HG03521 (cell line): ENCODE data around the gene CDC42SE1.
A peak's percentile ranks its signal among the peaks of the same experiment; 100 is the strongest.

Experiments
- ATAC-seq: cut with Tn5 transposase; IDR thresholded peaks from one replicate; pipeline ENCODE4 v1.9.1; 2021; ENCODE audit warnings: mild to moderate bottlenecking, moderate library complexity; ENCODE audit not compliant: unreplicated experiment

The CDC42SE1 gene

DNA sequence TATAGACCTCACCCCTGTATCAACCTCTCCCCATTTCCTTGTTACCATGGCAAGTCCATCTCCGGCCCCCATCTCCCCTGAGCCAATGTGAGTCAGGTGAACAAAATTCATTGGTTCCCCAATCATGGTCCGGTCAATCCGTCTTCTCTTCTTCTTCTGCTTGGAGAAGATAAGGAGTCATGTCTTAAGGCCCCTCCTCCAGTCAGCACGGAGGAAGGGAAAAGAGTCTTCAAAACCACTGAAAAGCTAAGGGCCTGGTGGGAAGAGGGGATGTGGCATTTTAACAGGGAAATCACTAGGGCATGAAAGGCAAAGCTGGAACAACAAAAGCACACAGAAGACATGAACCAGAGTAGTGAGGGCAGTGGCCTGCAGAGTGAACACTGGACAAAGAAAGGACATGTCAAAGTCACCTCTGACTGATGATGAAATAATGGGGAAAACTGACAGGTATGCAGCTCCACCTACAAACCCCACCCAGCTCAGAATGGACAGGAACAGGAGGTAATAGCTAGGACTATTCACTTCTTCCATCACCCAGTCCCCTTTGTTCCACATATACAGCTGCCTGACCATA lies 4.4 kb downstream of the CDC42SE1 start:
- no peak for ATAC-seq

DNA sequence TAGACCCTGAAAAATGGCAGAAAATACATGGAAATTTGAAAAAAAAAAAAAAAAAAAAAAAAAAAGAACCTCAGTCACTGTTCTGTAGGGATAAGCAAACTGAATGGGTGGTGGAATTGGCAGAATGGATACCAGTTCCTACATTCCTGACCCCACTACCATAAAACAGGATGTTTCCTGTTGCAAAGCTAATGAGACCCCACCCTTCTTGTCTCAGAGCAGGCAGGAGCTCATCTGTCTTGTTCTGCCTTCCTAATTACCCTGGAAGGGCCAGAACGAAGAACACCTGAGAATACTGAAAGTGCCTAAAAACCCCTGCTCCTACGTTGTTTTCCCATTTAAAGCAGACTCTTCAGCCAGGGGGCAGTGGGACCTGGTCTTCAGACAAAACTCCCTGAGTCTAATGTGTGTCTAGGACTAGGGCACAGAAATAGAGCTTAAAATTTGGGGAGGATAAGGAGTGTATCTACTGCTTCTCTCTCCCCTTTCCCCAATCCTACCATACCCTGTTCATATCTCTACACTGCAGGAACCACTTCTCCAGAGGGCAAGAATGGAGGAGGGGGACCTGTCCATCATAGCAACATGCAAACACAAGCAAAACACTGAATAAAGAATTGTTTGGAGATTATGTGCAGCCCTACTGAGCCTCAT lies 7.9 kb downstream of the CDC42SE1 start:
- ATAC-seq, result no peak

DNA sequence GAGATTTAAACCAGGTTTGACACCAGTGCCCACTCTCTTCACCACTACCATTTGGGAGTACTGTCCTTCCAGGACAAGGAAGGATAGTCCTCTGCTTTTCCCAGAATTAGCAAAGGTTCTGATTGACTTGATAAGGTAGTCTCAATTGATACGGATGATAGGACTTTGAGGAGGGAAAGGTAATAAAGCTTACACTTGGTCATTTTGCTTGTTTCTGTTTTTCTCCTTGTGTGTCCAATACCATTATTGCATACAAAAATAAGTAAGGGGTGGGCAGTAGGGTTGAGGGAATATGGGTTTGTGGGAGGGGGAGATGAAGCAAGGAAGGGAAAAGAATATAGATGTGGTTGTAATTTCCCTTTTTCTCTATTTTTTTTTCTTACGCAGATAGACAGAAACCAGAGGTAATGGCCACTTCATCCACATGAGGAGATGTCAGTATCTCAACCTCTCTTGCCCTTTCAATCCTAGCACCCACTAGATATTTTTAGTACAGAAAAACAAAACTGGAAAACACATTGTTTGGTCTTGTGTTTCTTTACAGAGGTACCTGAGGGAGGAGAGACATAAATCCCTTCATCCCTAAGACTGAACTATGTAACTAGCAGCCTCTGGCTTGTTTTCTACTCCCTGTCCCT lies 9.3 kb downstream of the CDC42SE1 start:
- ATAC-seq, result no peak

DNA sequence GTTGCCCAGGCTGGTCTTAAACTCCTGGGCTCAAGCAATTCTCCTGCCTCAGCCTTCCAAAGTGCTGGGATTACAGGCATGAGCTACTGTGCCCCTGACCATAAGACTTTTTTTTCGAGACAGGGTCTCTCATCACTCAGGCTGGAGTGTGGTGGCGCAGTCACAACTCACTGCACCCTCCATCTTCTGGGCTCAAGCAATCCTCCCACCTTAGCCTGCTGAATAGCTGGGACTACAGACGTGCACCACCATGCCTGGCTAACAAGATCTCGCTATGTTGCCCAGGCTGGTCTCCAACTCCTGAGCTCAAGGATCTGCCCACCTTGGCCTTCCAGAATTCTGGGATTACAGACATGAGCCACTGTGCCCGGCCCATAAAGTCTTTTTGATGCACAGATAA lies 10.0 kb downstream of the CDC42SE1 start:
- ATAC-seq, result no peak

DNA sequence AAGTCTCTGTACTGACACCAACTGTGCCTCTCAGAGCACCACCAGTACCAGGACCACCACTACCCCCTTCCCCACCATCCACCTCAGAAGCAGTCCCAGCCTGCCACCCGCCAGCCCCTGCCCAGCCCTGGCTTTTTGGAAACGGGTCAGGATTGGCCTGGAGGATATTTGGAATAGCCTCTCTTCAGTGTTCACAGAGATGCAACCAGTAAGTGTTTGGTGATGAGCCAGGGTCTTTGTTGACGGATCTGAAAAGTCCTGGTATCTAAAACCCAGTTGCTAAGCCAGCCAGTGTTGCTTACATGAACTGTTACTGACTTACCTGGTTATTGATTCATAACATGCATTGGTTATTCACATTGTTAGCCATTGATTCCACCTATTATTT lies 10.8 kb downstream of the CDC42SE1 start:
- no peak for ATAC-seq

DNA sequence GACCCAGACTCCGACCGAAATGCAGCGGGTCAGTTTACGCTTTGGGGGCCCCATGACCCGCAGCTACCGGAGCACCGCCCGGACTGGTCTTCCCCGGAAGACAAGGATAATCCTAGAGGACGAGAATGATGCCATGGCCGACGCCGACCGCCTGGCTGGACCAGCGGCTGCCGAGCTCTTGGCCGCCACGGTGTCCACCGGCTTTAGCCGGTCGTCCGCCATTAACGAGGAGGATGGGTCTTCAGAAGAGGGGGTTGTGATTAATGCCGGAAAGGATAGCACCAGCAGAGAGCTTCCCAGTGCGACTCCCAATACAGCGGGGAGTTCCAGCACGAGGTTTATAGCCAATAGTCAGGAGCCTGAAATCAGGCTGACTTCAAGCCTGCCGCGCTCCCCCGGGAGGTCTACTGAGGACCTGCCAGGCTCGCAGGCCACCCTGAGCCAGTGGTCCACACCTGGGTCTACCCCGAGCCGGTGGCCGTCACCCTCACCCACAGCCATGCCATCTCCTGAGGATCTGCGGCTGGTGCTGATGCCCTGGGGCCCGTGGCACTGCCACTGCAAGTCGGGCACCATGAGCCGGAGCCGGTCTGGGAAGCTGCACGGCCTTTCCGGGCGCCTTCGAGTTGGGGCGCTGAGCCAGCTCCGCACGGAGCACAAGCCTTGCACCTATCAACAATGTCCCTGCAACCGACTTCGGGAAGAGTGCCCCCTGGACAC lies 11.3 kb downstream of the CDC42SE1 start:
- peak; percentile 43 for ATAC-seq

DNA sequence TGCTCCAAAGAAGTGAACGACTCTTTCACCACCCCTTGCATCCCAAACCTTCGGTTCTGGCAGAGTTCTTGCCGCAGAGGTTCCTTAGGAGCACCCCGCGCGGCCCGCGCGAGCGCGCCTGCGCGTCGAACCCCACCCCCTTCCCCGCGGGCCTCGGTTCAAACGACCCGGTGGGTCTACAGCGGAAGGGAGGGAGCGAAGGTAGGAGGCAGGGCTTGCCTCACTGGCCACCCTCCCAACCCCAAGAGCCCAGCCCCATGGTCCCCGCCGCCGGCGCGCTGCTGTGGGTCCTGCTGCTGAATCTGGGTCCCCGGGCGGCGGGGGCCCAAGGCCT lies 11.9 kb downstream of the CDC42SE1 start, which contains the start of gene C1orf56:
Gene C1orf56 (plus strand): TSS at position 161 of the 334 bp plus-strand sequence. CDS start 97 bp downstream, at position 258.
- no peak for ATAC-seq

DNA sequence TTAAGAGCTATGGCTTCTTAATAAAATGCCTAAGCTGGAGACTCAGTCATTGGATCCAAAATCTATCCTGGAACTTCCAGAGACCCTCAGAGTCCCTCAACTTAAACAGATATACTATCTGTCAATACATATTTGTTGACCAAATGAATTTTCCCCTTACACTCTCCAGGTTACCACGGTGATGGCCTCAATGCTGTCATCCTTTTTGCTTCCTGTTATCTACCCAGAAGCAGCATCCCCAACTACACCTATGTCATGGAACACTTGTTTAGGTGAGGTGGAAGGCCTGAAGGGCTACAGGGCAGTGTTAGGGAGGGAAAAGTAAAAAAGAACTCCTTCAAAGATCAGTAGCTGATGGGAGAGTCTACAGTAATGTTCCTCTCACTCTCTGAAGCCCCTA lies 16.3 kb downstream of the CDC42SE1 start:
- no peak for ATAC-seq

DNA sequence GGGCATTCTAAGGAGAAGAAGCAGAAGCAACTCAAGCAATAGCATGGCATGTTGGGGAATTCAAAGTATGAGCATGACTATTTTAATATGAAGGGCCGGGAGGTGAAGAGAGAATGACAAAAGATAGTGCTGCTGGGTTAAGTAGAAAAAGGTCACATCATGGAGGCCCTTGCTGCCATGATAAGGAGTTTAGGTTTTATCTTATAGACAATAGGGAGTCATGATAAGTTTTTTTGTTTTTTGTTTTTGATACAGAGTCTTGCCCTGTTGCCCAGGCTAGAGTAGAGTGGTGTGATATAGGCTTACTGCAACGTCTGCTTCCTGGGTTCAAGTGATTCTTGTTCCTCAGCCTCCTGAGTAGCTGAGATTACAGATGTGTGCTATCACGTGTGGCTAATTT lies 19.9 kb downstream of the CDC42SE1 start:
- ATAC-seq, result no peak

DNA sequence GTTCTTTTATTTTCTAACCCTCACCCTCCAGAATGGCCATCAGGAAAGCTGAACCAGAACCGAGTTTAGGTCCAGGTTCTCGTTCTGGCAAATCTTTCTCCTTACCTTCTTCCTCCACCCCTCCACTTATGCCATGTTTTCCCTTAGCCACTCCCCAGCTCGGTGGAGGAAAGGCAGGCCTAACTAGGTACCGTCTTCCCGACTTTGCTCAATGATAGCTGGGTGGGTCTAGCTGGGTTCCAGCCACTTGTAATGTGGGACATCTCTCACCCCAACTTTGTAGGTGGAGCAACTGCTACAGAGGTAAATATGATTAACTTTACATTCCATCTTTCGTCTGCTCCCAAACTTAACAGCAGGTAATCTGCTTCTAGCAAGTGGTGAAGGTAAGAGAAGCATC lies 22.4 kb downstream of the CDC42SE1 start:
- ATAC-seq, result no peak

DNA sequence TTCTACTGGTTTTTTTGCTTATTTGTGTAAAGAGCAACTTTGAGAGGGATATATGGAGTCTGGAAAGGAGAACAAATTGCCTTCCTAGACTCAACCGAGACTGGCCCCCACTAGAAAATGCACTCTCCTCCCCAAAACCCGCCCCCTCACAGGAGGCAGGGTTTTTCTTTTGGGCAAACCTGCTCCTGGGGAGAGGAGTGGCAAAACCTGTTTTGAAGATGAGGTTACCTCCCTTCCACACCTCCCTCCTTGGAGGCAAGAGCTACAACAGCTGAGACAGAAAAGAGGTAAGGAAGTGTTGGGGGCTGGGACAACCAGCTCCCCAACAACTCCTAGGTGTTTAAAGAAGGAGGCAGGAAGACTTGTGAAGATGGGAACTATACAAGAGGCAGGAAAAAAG lies 23.1 kb downstream of the CDC42SE1 start, which contains the start of gene BNIPL:
Gene BNIPL (plus strand): TSS at position 231 of the 400 bp plus-strand sequence. CDS start 140 bp downstream, at position 371.
- no peak for ATAC-seq

DNA sequence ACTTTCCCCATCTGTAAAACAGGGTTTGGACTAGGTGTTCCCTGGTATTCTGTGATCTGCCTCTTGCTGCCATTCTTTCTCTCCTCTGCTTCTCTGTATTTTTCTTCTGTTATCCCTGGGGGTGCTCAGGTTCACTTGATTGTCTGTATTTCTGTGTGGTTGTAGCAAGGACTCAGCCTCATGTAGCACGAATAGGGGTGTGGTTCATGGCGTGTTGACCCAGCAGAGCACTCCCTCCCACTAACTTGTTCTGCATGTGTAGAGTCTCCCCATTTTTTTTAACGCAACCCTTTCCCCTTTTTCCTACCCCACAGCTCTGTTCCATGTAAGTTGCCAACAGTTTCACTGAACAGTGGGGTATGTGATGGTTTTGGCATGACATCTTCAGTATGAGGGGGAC lies 24.3 kb downstream of the CDC42SE1 start:
- ATAC-seq, result no peak

DNA sequence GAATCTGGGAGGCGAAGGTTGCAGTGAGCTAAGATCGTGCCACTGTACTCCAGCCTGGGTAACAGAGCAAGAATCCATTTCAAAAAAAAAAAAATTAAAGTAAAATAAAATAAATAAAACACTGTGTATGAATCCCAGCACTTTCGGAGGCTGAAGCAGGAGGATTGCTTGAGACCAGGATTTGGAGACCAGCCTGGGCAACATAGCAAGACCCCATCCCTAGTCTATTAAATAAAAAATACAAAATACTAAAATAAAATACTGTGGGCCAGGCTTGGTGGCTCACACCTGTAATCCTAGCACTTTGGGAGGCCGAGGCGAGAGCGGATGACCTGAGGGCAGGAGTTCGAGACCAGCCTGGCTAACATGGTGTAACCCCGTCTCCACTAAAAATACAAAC lies 27.3 kb downstream of the CDC42SE1 start:
- no peak for ATAC-seq

DNA sequence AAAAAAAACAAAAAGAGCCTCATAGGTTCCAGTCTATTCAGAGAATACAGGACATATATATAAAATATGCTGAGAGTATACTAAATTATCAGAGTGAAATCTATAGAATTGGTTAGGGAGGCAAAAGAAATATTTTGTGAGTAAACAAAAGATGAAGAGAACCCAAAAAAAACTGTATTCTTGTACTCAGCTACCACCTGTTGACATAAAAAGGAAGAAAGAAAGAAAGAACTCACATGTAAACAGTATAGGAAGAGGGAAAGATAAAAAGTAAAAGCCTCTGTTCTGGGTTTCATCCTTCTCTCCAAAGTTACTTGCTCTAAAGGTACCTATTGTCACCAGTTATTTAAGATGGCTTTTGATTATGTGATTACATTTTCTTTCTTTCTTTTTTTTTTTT lies 33.0 kb downstream of the CDC42SE1 start:
- ATAC-seq, result no peak

DNA sequence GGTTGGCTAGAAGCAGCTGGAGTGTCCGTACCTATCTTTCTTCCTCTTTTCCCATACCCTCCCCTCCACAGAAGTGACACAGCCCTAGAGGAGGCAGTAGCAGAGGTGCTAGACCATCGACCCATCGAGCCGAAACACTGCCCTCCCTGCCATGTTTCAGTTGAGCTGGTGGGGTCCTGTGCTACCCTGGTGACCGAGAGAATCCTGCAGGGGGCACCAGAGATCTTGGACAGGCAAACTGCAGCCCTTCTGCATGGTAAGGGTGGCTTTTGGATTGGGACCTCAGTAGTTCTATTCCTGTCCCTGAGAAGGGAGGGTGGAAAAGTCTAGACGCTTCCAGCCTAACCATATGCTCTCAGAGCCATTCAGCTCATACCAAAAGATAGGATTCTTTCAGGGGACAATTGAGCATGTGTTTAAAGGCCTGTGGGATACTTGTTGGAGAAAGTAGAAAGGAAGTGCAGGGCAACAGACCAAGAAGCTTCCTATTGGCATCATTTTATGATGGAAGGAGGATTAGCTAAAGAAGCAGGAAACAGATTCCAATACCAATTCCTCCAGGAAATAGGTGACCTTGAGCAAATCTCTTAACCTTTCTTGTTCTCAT lies 34.8 kb downstream of the CDC42SE1 start:
- no peak for ATAC-seq

DNA sequence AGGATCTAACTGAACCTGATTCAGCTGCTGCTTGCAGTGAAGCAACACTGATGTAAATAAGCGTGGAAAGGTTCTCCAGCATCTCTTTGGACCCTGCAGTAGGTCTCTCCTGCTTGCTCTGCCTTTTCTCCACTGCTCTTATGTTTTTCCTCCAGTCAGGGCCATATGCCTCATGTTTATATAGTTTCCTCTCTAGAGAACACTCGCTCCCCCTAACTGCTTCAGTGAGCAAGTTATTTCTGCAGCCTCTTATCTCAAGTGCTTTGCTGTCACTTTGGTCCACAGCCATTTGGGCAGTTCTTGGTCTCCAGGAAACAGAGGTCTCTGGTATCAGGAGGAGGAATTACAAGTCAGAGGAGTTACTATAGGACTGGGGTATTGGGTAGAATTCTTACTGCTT lies 45.9 kb downstream of the CDC42SE1 start:
- no peak for ATAC-seq

DNA sequence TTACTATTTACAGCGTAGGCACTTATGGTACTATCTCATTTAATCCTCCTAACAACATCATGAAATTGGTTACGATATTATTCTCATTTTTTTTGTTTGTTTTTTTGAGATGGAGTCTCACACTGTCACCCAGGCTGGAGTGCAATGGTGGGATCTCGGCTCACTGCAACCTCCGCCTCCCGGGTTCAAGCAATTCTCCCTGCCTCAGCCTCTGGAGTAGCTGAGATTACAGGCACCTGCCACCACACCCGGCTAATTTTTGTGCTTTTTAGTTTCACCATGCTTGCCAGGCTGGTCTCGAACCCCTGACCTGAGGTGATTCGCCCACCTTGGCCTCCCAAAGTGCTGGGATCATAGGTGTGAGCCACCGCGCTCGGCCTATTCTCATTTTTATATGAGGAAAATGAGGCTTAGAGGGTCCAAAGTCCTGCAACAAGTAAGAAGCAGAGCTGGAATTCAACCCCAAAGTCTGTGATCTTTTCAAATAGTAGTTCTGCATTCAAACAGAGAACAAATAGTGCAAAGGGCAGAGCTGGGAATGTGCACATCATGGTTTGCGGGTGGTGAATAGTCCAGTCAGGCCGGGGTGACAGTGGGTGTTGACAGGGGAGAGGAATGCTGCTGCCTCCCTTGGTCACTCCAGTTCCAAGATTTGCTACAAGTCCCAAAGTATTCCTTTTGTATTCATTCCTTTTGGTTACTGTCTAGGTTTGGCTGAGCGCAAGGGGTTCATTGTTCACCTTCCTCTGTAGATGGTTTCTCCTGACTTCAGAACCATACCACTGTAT lies 46.5 kb downstream of the CDC42SE1 start:
- ATAC-seq, result no peak

DNA sequence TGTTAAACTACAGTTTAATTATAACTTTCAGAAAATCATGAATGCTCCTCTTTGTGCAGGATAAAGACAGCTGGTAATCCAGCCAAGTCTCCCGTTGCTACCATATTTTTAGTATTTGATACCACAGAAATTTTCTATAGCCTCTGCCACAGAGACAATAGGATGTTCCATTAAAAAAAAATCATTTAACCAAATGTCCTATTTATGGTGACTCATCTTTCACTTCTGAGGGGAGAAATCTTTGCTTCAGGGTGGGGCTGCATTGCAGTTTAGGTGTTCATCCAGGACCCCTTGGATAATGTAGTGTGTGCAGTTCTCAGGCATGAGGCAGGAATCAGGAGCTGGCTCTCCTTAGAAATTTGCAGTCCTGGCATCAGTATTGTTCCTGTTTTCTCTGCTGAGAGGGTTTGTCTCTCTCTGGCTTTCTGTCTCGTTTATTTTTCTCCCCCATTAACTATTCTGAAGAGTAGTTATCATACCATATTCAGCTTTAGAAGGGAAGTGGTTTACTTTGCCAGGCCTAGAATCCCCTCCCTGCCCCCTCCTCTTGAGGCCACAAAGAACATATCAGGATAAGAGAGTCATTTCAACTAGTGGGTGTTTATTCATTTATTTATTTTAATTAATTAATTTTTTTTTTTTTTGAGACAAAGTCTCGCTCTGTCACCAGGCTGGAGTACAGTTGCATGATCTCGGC lies 48.1 kb downstream of the CDC42SE1 start:
- ATAC-seq, result no peak

DNA sequence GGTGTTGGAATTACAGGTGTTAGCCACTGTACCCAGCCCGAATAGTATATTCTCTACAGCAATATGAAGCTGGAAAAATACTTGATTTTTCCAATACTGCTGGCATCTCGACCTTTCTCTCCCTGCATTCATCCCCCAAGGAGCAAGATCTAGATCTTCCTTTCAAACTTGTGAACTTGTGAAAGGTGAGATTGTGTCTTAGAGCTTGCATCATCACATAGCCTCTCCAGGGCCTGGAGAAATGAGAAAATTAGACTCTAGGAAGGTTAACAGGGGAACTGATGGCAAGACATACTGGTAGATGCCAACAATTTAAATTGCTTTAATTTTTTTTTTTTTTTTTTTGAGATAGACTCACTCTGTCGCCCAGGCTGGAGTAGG lies 49.1 kb downstream of the CDC42SE1 start:
- no peak for ATAC-seq
